Kidney glomerular epithelial cell (primary cell): Measurements from ENCODE around the gene DPYD.

Experiments used
- DNase-seq: peaks from one replicate; lab custom pipeline; 2025; lab: John Stamatoyannopoulos, UW

Gene DPYD

GRCh38 chr1:97202481-97203380 lies 718.1 kb downstream of the DPYD start:
- no peak for DNase-seq

DNA sequence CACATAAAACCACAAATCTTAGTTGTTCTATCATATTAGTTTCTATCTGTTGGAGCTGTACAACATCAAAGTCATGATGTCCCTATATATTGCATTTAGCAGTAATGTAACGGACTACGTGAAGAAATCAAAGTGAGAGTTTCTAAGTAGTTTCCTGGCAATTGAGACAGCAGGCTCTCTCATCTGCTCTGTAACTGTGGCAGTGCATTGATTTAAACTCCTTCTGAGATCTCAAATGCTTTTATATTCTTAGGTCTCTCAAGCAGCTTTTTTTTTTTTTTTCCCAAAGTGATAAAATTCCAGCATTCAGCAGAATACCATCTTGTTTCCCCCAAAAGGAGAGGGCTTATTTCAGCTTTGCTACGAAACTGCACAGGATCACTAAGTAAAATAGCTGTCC lies 719.2 kb downstream of the DPYD start:
- no peak for DNase-seq

DNA sequence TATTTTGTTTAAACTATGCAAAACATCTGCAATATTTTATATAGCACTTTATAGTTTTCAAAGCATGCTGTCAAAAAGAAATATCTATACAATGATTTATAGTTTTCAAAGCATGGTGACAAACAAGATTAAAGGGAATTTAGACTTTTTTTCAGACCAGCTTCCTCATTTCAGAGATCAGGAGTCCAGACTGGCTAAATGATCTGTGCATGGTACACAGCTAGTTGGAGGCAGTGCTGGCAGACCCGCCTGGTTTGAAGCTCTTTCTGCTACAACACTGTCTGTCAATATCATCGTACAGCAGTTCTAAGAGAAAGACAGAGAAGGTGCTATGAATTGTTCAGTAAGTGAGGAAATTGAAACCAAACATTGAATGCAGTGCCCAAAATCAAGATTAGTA lies 720.2 kb downstream of the DPYD start:
- DNase-seq, result no peak

DNA sequence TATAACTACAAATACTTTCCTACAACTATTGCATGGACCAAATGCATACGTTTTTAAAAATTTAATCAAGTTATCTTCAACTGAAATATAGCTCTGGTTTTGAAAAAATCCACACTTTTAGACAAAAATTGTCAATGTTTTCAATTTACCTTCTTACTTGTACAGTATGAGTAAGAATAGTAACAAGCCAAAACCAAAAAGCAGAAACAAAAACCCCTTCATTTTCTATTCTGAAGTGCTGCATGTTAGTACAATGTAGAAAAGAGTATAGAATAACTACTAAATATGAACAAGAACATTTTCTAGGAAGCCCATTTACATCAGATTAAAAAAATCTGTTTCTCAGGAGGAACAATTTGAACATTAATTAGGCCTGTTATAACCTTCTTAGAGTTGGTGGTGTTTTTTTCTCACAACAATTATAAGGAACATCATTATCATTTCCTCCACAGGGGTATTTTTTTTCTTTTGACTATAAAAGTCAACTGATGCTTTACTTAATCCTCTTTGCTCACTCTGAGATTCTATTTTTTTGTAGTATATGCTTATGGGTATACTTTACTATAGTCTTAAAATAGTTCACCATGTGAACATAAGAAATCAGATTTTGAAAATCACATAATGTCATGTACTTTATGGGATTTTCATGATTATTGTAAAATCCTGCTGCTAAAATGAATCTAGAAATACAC lies 723.9 kb downstream of the DPYD start:
- DNase-seq, result no peak

DNA sequence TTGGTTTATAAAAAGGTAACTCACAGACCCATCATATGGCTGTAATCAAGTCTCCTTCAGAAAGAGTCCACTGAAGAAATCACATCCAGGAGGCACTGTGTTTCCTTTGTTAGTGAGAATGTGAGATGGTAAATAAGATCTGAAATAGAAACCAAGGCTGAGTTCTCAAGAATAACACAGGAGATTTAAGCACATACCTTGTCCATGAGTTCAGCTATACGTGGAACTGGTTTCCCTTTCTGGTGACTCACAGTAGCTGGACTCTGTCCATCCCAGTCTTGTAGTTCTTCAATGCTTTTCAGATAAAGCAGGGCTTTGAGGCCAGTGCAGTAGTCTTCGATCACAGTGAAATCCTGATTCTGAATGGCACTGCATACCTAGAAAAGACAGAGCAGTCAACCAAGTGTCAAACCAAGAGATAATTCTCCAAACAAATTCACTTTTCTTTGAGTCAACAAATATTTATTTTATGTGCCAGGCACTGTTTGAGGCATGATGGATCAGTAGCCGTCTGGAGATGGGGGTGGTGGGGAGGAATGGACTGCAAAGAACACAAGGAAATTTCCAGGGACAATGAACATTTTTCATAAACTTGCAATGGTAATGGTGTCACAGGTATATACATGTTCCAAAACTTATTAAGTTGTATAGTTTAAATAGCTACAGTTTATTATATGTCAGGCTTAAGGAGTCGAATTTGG lies 727.8 kb downstream of the DPYD start:
- peak; percentile 85 for DNase-seq

GRCh38 chr1:97190326-97190725 lies 730.5 kb downstream of the DPYD start:
- DNase-seq, result peak; percentile 26

- no peak for DNase-seq
These were observed 734.5 kb downstream of the DPYD start for GRCh38 chr1:97186381-97186780.

- DNase-seq, result no peak
These were observed 746.7 kb downstream of the DPYD start for GRCh38 chr1:97174039-97174704.

DNA sequence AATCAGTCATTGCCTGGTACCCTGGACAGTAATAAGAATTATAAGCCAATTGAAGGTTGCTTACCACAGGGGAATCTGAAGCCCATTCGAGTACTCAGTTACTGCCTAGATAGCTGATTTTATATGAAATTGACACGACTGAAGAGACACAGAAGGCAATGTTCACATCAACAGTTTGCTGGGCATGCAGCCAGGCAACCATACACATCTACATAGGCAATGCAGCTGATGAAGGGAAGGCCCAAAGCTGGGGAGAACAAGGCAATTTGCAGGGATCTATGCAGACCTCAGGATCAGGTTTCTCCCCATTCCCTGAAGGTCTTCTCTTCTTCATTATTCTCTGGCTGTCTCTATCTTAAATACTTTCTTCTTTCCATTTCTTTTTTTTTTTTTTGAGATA lies 750.5 kb downstream of the DPYD start:
- DNase-seq, result no peak

DNA sequence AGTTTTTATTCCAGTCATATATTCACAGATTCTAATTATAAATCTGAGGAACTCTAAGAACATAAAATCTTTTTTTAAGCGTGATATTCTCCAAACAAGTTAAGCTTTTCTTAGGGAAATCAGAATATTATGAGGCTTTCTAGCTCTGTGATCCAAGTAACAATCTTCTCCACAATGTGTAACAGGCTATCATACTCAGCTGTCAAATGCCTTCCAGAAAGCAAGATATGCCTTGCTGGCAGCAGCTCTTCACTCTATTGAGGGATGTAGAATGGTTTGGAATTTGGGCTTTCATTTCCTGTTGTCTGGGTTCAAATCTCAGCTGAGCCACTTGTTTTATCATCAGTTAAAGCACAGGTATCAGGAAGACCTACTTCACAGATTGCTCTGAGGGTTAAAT lies 752.8 kb downstream of the DPYD start:
- DNase-seq, result no peak

GRCh38 chr1:97167246-97167645 lies 753.6 kb downstream of the DPYD start:
- no peak for DNase-seq

- no peak for DNase-seq
These were observed 754.2 kb downstream of the DPYD start for GRCh38 chr1:97166626-97167025.

GRCh38 chr1:97164276-97164639 lies 756.6 kb downstream of the DPYD start:
- no peak for DNase-seq

DNA sequence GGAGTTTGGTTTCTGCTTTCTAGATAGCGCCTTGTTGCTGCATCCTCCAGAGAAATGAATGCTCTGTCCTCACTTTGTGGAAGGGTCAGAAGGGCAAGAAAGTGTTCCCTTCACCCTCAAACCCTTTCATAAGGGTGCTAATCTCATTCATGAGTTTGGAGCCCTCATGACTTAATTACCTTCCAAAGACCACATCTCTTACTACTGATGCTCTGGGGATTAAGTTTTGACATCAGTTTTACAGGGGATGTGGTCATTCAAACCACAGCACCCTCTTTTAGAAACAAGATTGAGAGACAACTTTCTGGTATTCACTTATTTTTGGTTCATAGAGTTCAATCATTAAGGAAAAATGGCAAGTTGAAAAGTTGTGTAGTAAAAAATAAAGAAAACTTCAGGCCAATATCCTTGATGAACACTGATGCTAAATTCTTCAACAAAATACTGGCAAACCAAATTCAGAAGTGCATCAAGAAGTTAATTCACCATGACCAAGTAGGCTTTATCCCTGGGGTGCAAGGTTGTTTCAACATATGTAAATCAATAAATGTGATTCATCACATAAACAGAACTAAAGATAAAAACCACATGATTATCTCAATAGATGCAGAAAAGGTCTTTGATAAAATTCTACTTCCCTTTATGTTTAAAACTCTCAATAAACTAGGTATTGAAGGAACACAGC lies 757.1 kb downstream of the DPYD start:
- DNase-seq, result no peak

- no peak for DNase-seq
These were observed 760.0 kb downstream of the DPYD start for GRCh38 chr1:97160818-97161217.

DNA sequence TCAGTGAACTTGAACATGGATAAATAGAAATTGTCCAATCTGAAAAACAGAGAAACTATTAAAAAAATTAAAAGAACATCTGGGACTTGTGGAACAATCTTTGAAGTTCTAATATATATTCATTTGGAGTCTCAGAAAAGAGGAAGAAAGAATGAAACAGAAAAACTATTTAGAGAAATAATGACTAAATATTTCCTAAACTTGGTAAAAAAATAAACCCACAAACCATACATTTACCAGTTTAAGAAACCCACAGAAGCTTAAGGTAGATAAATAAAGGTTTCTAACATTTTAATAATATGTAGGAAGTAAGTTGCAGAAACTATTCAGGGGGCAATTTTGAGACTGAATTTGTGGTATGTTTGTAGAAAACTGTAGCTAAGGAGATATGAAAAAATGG lies 761.5 kb downstream of the DPYD start:
- DNase-seq, result no peak

DNA sequence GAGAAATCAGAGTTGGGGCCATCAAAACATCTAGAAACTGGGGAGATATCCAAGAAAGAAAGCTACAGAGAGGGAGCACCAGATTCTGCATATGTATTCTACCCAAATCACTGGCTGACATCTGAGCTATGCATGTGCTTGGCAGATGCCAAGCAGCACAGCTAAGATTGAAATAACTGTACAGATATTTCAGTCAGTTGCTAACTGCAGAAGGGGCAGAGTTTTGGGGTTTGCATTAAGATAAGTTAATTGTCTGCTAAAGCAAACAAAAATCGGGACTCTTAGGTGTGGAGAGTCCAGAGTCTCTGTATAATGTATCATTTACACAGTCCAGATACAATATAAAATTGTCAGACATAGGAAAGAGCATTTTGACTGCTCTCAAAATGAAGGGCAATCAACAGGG lies 762.1 kb downstream of the DPYD start:
- DNase-seq, result no peak

DNA sequence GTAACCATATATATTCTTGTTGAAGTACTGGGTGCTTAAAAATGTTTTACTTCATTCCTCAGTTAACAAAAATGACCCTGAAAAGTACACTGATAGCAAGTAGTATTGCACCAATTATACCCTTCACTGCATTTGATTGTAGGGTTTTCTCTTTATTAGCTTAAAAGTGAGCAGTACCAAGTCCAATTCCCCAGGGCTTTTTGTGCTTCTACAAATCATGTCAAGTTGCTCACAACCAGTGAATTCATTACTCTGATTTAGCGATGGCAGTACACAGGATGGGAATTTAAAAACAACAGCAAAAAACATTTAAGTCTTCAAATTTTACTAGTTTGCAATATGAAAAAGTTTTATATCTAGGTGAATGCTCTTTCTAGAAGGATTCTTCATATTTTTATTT lies 762.8 kb downstream of the DPYD start:
- DNase-seq, result no peak

DNA sequence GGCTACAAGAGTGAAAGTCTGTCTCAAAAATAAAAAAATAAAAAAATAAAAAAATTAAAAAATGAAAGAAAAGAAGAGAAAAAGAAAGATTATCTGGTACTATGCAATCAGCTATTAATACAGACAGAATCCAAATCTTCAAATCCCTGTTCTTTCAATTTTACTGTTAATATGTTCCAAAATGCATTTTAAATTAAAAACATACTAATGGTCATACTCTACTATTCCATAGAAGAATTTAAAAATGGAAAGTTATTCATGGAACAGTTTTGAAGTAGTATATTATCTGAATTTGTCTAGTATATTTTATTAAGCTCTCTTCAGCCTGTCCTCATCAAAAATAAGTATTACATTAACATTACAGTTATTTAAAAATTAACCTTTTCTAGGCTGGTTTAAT lies 769.2 kb downstream of the DPYD start:
- no peak for DNase-seq

DNA sequence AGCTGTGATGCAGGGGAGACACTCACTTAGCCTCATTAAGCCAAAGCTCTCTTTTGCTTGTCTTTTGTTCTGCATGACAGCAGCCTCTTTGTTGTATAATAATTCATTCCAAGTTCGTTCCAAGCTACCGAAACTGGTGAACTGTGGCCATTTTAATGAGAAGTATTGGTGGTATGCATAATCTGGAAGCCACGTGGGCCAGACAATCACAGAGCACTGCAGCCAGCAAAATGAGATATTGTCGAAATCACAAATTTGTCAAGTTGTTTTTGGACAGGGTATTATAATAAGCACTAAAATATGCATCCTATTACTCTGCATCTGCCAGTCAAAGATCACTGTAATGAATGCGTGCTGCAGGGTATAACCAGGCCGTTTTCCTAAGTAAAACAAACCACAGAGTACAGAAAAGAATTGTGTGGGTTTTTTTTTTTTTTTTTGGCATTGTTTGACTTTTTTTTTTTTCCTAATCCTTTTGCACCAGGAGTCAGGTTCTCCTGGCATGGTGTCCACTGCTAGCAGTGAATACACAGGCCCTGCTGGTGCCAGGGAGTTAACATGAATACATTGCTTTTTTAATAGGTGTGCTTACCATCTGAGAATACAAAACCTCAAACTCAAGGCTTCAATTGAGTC lies 775.4 kb downstream of the DPYD start:
- DNase-seq, result peak; percentile 42

DNA sequence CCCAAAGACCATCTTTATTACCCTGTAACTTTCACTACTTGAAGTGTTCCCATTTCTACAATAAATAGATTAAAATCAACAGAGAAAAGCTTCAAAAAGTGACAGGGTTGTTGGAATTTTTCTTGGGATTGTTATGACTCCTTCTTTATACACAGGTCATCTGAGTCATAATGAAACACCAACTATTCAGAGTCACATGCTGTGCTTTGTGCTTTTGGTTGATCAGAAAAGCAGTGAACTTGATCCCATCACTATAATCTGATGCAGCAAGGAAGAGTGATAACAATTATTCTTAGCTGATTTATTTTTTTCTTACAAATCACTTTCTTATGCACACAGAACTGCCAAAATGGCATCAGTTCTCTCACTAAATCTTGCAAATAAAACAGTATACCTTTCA lies 776.3 kb downstream of the DPYD start:
- peak; percentile 62 for DNase-seq
